Keratinocyte (primary cell): ENCODE data around the gene CRACR2B. TPM values are rescaled to one million over a fixed set of nuclear protein-coding genes. Genes with fewer than 3 reads are reported as not detected.
A peak's percentile ranks its signal among the peaks of the same experiment; 100 is the strongest.

ENCODE experiments used
- DNase-seq: peaks from one replicate; pipeline ENCODE4 v3.0.0-alpha.2; 2011; ENCODE audit warnings: low read depth, missing footprints, low spot score
- FAIRE-seq: peaks from 2 replicates; lab custom pipeline; 2011; peaks lifted over from hg19 to GRCh38; lab: Jason Lieb, UNC
- H2AFZ ChIP-seq: 2 replicates; pipeline ENCODE4 v1.6.0; 2012; ENCODE audit warnings: low read length, control low read depth, inconsistent platforms; ENCODE audit not compliant: control insufficient read depth
- H3K27ac ChIP-seq: 2 replicates; pipeline ENCODE4 v1.5.1; 2011; ENCODE audit warnings: low read length; ENCODE audit not compliant: control insufficient read depth, insufficient read depth
- H3K27me3 ChIP-seq: 3 replicates; pipeline ENCODE4 v1.6.0; 2011; ENCODE audit warnings: low read length; ENCODE audit not compliant: control insufficient read depth, insufficient read depth; ENCODE audit errors: extremely low read depth
- H3K36me3 ChIP-seq, 2 experiments: 2 replicates in 1 of 2; 3 replicates in 1 of 2; pipeline ENCODE4 v1.5.1; 2011; ENCODE audit warnings: low read length in 2 of 2, mild to moderate bottlenecking in 1 of 2; ENCODE audit not compliant: control insufficient read depth in 2 of 2, insufficient read depth in 2 of 2; ENCODE audit errors: extremely low read depth in 1 of 2
- H3K4me1 ChIP-seq: 3 replicates; pipeline ENCODE4 v1.5.1; 2011; ENCODE audit warnings: low read length; ENCODE audit not compliant: control insufficient read depth, insufficient read depth; ENCODE audit errors: extremely low read depth
- H3K4me2 ChIP-seq: 3 replicates; pipeline ENCODE4 v1.6.0; 2011; ENCODE audit warnings: low read depth, low read length; ENCODE audit not compliant: control insufficient read depth, insufficient read depth; ENCODE audit errors: extremely low read depth
- H3K4me3 ChIP-seq, 3 experiments: fragments of 200-600 bp in 1 of 3; sonication (generic) in 1 of 3; 2 replicates in 2 of 3; 3 replicates in 1 of 3; pipeline ENCODE4 v1.5.1; 2011 to 2016; ENCODE audit warnings: low read length in 3 of 3, mild to moderate bottlenecking in 3 of 3, control low read depth in 2 of 3, inconsistent platforms in 1 of 3, low read depth in 1 of 3, mixed read lengths in 1 of 3, mixed run types in 1 of 3, moderate library complexity in 1 of 3; ENCODE audit not compliant: control insufficient read depth in 2 of 3, insufficient read depth in 2 of 3; ENCODE audit errors: extremely low read depth in 1 of 3
- H3K79me2 ChIP-seq: 2 replicates; pipeline ENCODE4 v1.6.0; 2012; ENCODE audit warnings: low read length; ENCODE audit not compliant: control insufficient read depth, insufficient read depth
- H3K9ac ChIP-seq: 3 replicates; pipeline ENCODE4 v1.6.0; 2011; ENCODE audit warnings: low read length; ENCODE audit not compliant: control insufficient read depth, insufficient read depth; ENCODE audit errors: extremely low read depth
- H3K9me1 ChIP-seq: 3 replicates; pipeline ENCODE4 v1.6.0; 2011; ENCODE audit warnings: low read length; ENCODE audit not compliant: control insufficient read depth, insufficient read depth; ENCODE audit errors: extremely low read depth
- H3K9me3 ChIP-seq: 2 replicates; pipeline ENCODE4 v1.5.1; 2012; ENCODE audit warnings: low read depth, low read length; ENCODE audit not compliant: control insufficient read depth
- H4K20me1 ChIP-seq: 3 replicates; pipeline ENCODE4 v1.6.0; 2011; ENCODE audit warnings: low read length; ENCODE audit not compliant: control insufficient read depth, insufficient read depth; ENCODE audit errors: extremely low read depth
- CTCF ChIP-seq, 3 experiments: IDR thresholded peaks in 1 of 3; conservative IDR thresholded peaks in 1 of 3; optimal IDR thresholded peaks in 1 of 3; 2 replicates in 2 of 3; 3 replicates in 1 of 3; pipeline versions ENCODE3 to v1.5.1; 2011; ENCODE audit warnings: low read length in 3 of 3, mild to moderate bottlenecking in 3 of 3, moderate library complexity in 2 of 3, control low read depth in 1 of 3, inconsistent platforms in 1 of 3; ENCODE audit not compliant: insufficient read depth in 2 of 3; ENCODE audit errors: extremely low read depth in 1 of 3
- EZH2 ChIP-seq: IDR thresholded peaks from one replicate; pipeline ENCODE4 v1.6.1; 2012; ENCODE audit warnings: inconsistent platforms, mild to moderate bottlenecking, low read length, moderate library complexity
- dilution Hi-C: fragments of 300-500 bp; cut with MboI; formaldehyde crosslinking; loops from one replicate; pipeline ENCODE4 v1.7.0; 2020; ENCODE audit warnings: low sequenced_read_pairs; ENCODE audit not compliant: extremely low pct_ligation_motif_present
- polyA plus RNA-seq, 5 experiments: library from polyadenylated mRNA; depleted of rRNA in 3 of 5; stranded (reverse) in 3 of 5; stranded (forward) in 1 of 5; unstranded in 1 of 5; fragments of >200 nt; gene quantifications; 1 replicate in 1 of 5; 2 replicates in 3 of 5; 3 replicates in 1 of 5; pipeline versions ENCODE4 v1.2.1 to v1.2.3, GENCODE V29; 2011 to 2012; ENCODE audit warnings: missing spikeins in 2 of 5, low read depth in 1 of 5, low replicate concordance in 1 of 5

Gene CRACR2B
- polyA plus RNA-seq, 1 donor (not counting 4 experiments of a cell fraction or from before 2014, with no cell fraction given) = 0.17 TPM

DNA sequence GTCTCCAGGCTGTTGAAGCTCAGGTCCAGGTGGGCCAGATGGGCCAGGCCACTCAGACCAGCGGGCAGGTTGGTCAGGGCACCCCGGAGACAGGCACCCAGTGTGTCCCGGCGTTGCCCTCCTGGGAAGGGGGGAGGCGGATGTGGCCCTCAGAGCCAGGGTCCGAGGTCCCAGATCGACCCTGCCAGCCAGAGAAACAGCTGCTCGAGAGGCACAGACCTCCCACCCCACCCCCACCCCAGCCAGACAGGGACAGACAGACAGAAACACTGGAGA, 24.3 kb upstream of the CRACR2B start:
- FAIRE-seq (no peak), DNase-seq (no peak)
- H3K36me3 ChIP-seq = peaks cover 0 to 17% of the 10 kb centered on the region in 2 experiments
- dilution Hi-C loops = no loop called here
- H3K27ac ChIP-seq = no peak overlapping the region
- no peak overlapping the region for H3K9ac ChIP-seq
- H3K4me3 ChIP-seq = no peak overlapping the region
- no peaks in the 10 kb centered on the region for H3K9me1 ChIP-seq
- TF ChIP-seq EZH2 (no peak), CTCF (optimal IDR thresholded peaks at IDR 0.05 in 1 of 3, IDR thresholded peaks at IDR 0.05 in 1 of 3, conservative IDR thresholded peaks at IDR 0.05 in 1 of 3; ENCODE audit: extremely low read depth in 1 of 3, insufficient read depth in 2 of 3, low read length in 3 of 3) (no peak)
- no peak overlapping the region for H2AFZ ChIP-seq
- peaks cover 15% of the 10 kb centered on the region for H3K4me1 ChIP-seq
- H3K4me2 ChIP-seq = no peak overlapping the region
- H3K79me2 ChIP-seq = peaks cover 2% of the 10 kb centered on the region
- H4K20me1 ChIP-seq = no peaks in the 10 kb centered on the region
- no peaks in the 10 kb centered on the region for H3K9me3 ChIP-seq
- H3K27me3 ChIP-seq = no peaks in the 10 kb centered on the region

- H3K27me3 ChIP-seq = no peaks in the 10 kb centered on the region
- H2AFZ ChIP-seq = peak overlapping the region; percentile 36
- DNase-seq (no peak), FAIRE-seq (no peak)
- TF ChIP-seq CTCF (optimal IDR thresholded peaks at IDR 0.05 in 1 of 3, IDR thresholded peaks at IDR 0.05 in 1 of 3, conservative IDR thresholded peaks at IDR 0.05 in 1 of 3; ENCODE audit: extremely low read depth in 1 of 3, insufficient read depth in 2 of 3, low read length in 3 of 3) (no peak), EZH2 (no peak)
- peak overlapping the region; percentile 47 to 73 (median 72) for H3K4me3 ChIP-seq
- H3K4me2 ChIP-seq = peak overlapping the region; percentile 95
- H3K9me3 ChIP-seq = no peaks in the 10 kb centered on the region
- dilution Hi-C loops = no loop called here
- H3K36me3 ChIP-seq = peaks cover 0 to 17% of the 10 kb centered on the region in 2 experiments
- peaks cover 8% of the 10 kb centered on the region for H3K79me2 ChIP-seq
- H4K20me1 ChIP-seq = no peaks in the 10 kb centered on the region
- no peaks in the 10 kb centered on the region for H3K9me1 ChIP-seq
- peak overlapping the region; percentile 61 for H3K9ac ChIP-seq
- H3K27ac ChIP-seq = no peak overlapping the region
- H3K4me1 ChIP-seq = peaks cover 20% of the 10 kb centered on the region
Observed at GRCh38 chr11:803770-804598, 23.7 kb upstream of the CRACR2B start.
